HepG2 (cell line): ENCODE measurements around the gene SERPINA9. TPM values are rescaled to one million over a fixed set of nuclear protein-coding genes. Genes with fewer than 3 reads are reported as not detected.

Source experiments
- KLF9 ChIP-seq: IDR thresholded peaks from 2 replicates; pipeline ENCODE4 v1.6.1; 2016; ENCODE audit warnings: low read depth
- NR1H2 ChIP-seq: sonication (generic); formaldehyde crosslinking; IDR thresholded peaks from 2 replicates; pipeline ENCODE4 v1.8.1; 2022; ENCODE audit warnings: low read depth, missing genetic modification reagents, borderline replicate concordance
- NR3C1 ChIP-seq: sonication (generic); formaldehyde crosslinking; IDR thresholded peaks from 2 replicates; pipeline ENCODE4 v1.4.0; 2020; ENCODE audit warnings: missing genetic modification reagents
- REL ChIP-seq: sonication (generic); formaldehyde crosslinking; conservative IDR thresholded peaks from 2 replicates; pipeline ENCODE4 v1.8.0; 2022; ENCODE audit warnings: mild to moderate bottlenecking, missing genetic modification reagents, moderate library complexity
- SAFB2 ChIP-seq: sonication (generic); formaldehyde crosslinking; IDR thresholded peaks from 2 replicates; pipeline ENCODE4 v1.5.1; 2020; ENCODE audit warnings: missing genetic modification reagents, low read depth, mild to moderate bottlenecking, borderline replicate concordance
- SALL1 ChIP-seq: sonication (generic); formaldehyde crosslinking; IDR thresholded peaks from 2 replicates; pipeline ENCODE4 v1.8.0; 2022; ENCODE audit warnings: mild to moderate bottlenecking, missing genetic modification reagents
- ZIK1 ChIP-seq: sonication (generic); formaldehyde crosslinking; IDR thresholded peaks from 2 replicates; pipeline ENCODE4 v1.5.0; 2020; ENCODE audit warnings: mild to moderate bottlenecking, low read depth, missing genetic modification reagents, borderline replicate concordance
- ZNF263 ChIP-seq: sonication (generic); formaldehyde crosslinking; IDR thresholded peaks from 2 replicates; pipeline ENCODE4 v1.4.0; 2020; ENCODE audit warnings: missing genetic modification reagents
- ZNF552 ChIP-seq: sonication (generic); formaldehyde crosslinking; IDR thresholded peaks from 2 replicates; pipeline ENCODE4 v1.9.0; 2022; ENCODE audit warnings: missing genetic modification reagents, mild to moderate bottlenecking, borderline replicate concordance
- polyA plus RNA-seq, 8 experiments: library from polyadenylated mRNA; depleted of rRNA in 3 of 8; stranded (reverse) in 7 of 8; unstranded in 1 of 8; fragments of >200 nt; fragmentation: Illumina TruSeq in 4 of 8; extraction: Trizol in 4 of 8; gene quantifications; 2 replicates each; pipeline versions ENCODE4 v1.2.1 to v1.2.3, GENCODE V29; 2011 to 2016; ENCODE audit warnings: low read depth in 4 of 8, missing spikeins in 1 of 8, mixed read lengths in 1 of 8; ENCODE audit not compliant: insufficient read depth in 1 of 8
- total RNA-seq, 5 experiments: library from RNA; depleted of rRNA; stranded (reverse); fragments of >200 nt; fragmentation: Illumina TruSeq; extraction: Trizol; gene quantifications; 2 replicates each; pipeline ENCODE4 v1.2.3, GENCODE V29; 2016; ENCODE audit warnings: low read depth in 1 of 5
- TF ChIP-seq, protein P1 (sequence below): sonication (generic); formaldehyde crosslinking; IDR thresholded peaks from 2 replicates; pipeline ENCODE4 v1.5.1; 2020; ENCODE audit warnings: mild to moderate bottlenecking, missing genetic modification reagents, moderate library complexity
- TF ChIP-seq, protein P2 (sequence below): sonication (generic); formaldehyde crosslinking; IDR thresholded peaks from 2 replicates; pipeline ENCODE4 v1.4.0; 2020; ENCODE audit warnings: mild to moderate bottlenecking, low read depth, missing genetic modification reagents
- TF ChIP-seq, protein P3 (sequence below): sonication (generic); formaldehyde crosslinking; IDR thresholded peaks from 2 replicates; pipeline ENCODE4 v1.5.0; 2020; ENCODE audit warnings: mild to moderate bottlenecking, missing genetic modification reagents
- TF ChIP-seq, protein P4 (sequence below): sonication (generic); formaldehyde crosslinking; IDR thresholded peaks from 2 replicates; pipeline ENCODE4 v1.4.0; 2020; ENCODE audit warnings: missing genetic modification reagents
- TF ChIP-seq, protein P5 (sequence below): sonication (generic); formaldehyde crosslinking; IDR thresholded peaks from 2 replicates; pipeline ENCODE4 v1.5.0; 2020; ENCODE audit warnings: mild to moderate bottlenecking, missing genetic modification reagents, borderline replicate concordance

The SERPINA9 gene
- total and polyA plus RNA-seq, 2 of the 13 experiments (the other 11 are each of a cell fraction or from before 2014, with no cell fraction given), result 0.21 TPM; not detected in 1

DNA sequence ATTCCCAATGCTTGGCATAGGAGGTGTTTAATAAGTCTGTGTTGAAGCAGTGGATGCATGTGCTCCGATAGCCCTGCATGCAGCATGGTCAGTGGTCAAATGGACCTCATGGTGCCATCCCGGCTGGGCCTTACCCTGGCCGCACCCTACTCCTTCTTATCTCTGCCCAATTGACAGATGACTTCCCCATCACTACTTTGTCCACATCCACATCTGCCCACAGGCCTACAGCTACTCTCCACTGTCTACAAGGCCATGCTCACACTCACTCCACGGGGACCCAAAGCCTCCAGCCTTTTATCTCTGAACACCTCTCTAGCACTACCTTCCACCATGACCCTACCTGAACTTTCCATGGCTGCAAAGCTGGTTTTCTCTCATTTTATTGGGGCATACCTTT is 34.9 kb downstream of the SERPINA9 start (continued):
- TF ChIP-seq, protein P1, sequence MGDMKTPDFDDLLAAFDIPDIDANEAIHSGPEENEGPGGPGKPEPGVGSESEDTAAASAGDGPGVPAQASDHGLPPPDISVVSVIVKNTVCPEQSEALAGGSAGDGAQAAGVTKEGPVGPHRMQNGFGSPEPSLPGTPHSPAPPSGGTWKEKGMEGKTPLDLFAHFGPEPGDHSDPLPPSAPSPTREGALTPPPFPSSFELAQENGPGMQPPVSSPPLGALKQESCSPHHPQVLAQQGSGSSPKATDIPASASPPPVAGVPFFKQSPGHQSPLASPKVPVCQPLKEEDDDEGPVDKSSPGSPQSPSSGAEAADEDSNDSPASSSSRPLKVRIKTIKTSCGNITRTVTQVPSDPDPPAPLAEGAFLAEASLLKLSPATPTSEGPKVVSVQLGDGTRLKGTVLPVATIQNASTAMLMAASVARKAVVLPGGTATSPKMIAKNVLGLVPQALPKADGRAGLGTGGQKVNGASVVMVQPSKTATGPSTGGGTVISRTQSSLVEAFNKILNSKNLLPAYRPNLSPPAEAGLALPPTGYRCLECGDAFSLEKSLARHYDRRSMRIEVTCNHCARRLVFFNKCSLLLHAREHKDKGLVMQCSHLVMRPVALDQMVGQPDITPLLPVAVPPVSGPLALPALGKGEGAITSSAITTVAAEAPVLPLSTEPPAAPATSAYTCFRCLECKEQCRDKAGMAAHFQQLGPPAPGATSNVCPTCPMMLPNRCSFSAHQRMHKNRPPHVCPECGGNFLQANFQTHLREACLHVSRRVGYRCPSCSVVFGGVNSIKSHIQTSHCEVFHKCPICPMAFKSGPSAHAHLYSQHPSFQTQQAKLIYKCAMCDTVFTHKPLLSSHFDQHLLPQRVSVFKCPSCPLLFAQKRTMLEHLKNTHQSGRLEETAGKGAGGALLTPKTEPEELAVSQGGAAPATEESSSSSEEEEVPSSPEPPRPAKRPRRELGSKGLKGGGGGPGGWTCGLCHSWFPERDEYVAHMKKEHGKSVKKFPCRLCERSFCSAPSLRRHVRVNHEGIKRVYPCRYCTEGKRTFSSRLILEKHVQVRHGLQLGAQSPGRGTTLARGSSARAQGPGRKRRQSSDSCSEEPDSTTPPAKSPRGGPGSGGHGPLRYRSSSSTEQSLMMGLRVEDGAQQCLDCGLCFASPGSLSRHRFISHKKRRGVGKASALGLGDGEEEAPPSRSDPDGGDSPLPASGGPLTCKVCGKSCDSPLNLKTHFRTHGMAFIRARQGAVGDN (CRISPR knock-in tag), result peak; percentile 45; the same call in 1 of the 2 replicates
- TF ChIP-seq, protein P2, sequence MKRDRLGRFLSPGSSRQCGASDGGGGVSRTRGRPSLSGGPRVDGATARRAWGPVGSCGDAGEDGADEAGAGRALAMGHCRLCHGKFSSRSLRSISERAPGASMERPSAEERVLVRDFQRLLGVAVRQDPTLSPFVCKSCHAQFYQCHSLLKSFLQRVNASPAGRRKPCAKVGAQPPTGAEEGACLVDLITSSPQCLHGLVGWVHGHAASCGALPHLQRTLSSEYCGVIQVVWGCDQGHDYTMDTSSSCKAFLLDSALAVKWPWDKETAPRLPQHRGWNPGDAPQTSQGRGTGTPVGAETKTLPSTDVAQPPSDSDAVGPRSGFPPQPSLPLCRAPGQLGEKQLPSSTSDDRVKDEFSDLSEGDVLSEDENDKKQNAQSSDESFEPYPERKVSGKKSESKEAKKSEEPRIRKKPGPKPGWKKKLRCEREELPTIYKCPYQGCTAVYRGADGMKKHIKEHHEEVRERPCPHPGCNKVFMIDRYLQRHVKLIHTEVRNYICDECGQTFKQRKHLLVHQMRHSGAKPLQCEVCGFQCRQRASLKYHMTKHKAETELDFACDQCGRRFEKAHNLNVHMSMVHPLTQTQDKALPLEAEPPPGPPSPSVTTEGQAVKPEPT, result no peak
- TF ChIP-seq ZNF552 (CRISPR knock-in tag) (no peak), SAFB2 (CRISPR knock-in tag) (peak; percentile 40; the same call in 1 of the 2 replicates), NR3C1 (CRISPR knock-in tag) (no peak), KLF9 (CRISPR knock-in tag) (no peak), NR1H2 (no peak), ZIK1 (CRISPR knock-in tag) (no peak), ZNF263 (CRISPR knock-in tag) (no peak), REL (no peak), SALL1 (CRISPR knock-in tag) (peak; percentile 28; the same call in 1 of the 2 replicates)
- TF ChIP-seq, protein P3, sequence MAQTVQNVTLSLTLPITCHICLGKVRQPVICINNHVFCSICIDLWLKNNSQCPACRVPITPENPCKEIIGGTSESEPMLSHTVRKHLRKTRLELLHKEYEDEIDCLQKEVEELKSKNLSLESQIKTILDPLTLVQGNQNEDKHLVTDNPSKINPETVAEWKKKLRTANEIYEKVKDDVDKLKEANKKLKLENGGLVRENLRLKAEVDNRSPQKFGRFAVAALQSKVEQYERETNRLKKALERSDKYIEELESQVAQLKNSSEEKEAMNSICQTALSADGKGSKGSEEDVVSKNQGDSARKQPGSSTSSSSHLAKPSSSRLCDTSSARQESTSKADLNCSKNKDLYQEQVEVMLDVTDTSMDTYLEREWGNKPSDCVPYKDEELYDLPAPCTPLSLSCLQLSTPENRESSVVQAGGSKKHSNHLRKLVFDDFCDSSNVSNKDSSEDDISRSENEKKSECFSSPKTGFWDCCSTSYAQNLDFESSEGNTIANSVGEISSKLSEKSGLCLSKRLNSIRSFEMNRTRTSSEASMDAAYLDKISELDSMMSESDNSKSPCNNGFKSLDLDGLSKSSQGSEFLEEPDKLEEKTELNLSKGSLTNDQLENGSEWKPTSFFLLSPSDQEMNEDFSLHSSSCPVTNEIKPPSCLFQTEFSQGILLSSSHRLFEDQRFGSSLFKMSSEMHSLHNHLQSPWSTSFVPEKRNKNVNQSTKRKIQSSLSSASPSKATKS (CRISPR knock-in tag), result no peak
- TF ChIP-seq, protein P4, sequence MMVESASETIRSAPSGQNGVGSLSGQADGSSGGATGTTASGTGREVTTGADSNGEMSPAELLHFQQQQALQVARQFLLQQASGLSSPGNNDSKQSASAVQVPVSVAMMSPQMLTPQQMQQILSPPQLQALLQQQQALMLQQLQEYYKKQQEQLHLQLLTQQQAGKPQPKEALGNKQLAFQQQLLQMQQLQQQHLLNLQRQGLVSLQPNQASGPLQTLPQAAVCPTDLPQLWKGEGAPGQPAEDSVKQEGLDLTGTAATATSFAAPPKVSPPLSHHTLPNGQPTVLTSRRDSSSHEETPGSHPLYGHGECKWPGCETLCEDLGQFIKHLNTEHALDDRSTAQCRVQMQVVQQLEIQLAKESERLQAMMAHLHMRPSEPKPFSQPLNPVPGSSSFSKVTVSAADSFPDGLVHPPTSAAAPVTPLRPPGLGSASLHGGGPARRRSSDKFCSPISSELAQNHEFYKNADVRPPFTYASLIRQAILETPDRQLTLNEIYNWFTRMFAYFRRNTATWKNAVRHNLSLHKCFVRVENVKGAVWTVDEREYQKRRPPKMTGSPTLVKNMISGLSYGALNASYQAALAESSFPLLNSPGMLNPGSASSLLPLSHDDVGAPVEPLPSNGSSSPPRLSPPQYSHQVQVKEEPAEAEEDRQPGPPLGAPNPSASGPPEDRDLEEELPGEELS (CRISPR knock-in tag), result no peak
- TF ChIP-seq, protein P5, sequence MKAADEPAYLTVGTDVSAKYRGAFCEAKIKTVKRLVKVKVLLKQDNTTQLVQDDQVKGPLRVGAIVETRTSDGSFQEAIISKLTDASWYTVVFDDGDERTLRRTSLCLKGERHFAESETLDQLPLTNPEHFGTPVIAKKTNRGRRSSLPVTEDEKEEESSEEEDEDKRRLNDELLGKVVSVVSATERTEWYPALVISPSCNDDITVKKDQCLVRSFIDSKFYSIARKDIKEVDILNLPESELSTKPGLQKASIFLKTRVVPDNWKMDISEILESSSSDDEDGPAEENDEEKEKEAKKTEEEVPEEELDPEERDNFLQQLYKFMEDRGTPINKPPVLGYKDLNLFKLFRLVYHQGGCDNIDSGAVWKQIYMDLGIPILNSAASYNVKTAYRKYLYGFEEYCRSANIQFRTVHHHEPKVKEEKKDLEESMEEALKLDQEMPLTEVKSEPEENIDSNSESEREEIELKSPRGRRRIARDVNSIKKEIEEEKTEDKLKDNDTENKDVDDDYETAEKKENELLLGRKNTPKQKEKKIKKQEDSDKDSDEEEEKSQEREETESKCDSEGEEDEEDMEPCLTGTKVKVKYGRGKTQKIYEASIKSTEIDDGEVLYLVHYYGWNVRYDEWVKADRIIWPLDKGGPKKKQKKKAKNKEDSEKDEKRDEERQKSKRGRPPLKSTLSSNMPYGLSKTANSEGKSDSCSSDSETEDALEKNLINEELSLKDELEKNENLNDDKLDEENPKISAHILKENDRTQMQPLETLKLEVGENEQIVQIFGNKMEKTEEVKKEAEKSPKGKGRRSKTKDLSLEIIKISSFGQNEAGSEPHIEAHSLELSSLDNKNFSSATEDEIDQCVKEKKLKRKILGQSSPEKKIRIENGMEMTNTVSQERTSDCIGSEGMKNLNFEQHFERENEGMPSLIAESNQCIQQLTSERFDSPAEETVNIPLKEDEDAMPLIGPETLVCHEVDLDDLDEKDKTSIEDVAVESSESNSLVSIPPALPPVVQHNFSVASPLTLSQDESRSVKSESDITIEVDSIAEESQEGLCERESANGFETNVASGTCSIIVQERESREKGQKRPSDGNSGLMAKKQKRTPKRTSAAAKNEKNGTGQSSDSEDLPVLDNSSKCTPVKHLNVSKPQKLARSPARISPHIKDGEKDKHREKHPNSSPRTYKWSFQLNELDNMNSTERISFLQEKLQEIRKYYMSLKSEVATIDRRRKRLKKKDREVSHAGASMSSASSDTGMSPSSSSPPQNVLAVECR (CRISPR knock-in tag), result no peak
